Type B pancreatic cell (in vitro differentiated cells): ENCODE measurements around the gene TMCO6. TPM values are rescaled to one million over a fixed set of nuclear protein-coding genes. Genes with fewer than 3 reads are reported as not detected.
"Not testable (repeated sequence)": the region's sequence is repeated elsewhere in the genome, so short reads cannot be mapped to it uniquely, and the experiment has no call there.

Experiments used
- DNase-seq: peaks from one replicate; pipeline ENCODE4 v3.0.0; 2021; ENCODE audit warnings: mixed read lengths; ENCODE audit not compliant: unreplicated experiment; ENCODE audit errors: extremely low spot score
- H3K27ac Mint-ChIP-seq: 2 replicates; pipeline ENCODE4 v1.8.0; 2021; ENCODE audit warnings: mild to moderate bottlenecking, mixed read lengths
- H3K27me3 Mint-ChIP-seq: 2 replicates; pipeline ENCODE4 v1.8.0; 2021; ENCODE audit warnings: mixed read lengths
- H3K36me3 Mint-ChIP-seq: 2 replicates; pipeline ENCODE4 v1.8.0; 2021; ENCODE audit warnings: mixed read lengths
- H3K4me1 Mint-ChIP-seq: one replicate; pipeline ENCODE4 v1.8.0; 2021; ENCODE audit warnings: mixed read lengths; ENCODE audit not compliant: unreplicated experiment
- H3K4me3 Mint-ChIP-seq: 2 replicates; pipeline ENCODE4 v1.8.0; 2021; ENCODE audit warnings: mild to moderate bottlenecking, mixed read lengths
- H3K9me3 Mint-ChIP-seq: 2 replicates; pipeline ENCODE4 v1.8.0; 2021; ENCODE audit warnings: mixed read lengths
- total RNA-seq: library from RNA; stranded (reverse); gene quantifications from 2 replicates; pipeline ENCODE4 v1.2.1, GENCODE V29; 2021; ENCODE audit warnings: low replicate concordance
- TF ChIP-seq, protein P1 (sequence below): fragments of 200-600 bp; sonication (generic); conservative IDR thresholded peaks from 2 replicates; pipeline ENCODE4 v1.5.0; 2021; ENCODE audit warnings: antibody characterized with exemption, mild to moderate bottlenecking

The TMCO6 gene
- total RNA-seq, 1 donor from 2014 or later, result 29.4 TPM

DNA sequence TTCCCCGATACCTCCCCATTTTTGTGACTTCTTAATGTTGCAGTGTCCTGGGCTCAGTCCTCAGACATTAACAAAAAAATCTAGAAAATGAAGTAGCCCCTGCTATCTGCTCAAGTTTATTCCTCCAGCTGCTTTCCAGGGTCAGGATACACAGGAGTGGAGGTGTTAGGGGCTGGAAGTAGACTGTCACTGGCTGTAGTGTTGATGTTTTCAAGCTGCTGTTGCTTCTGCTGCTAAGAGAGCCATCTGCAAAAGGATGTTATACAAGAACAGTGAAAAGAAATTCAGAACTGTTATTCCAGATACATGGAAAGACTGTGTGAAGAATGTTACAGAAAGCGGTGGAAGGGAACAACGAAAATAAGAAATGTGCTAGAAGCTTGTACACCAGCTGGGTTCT is 16.9 kb upstream of the TMCO6 start:
- no peaks in the 10 kb centered on the region for H3K36me3 Mint-ChIP-seq
- TF ChIP-seq, protein P1, sequence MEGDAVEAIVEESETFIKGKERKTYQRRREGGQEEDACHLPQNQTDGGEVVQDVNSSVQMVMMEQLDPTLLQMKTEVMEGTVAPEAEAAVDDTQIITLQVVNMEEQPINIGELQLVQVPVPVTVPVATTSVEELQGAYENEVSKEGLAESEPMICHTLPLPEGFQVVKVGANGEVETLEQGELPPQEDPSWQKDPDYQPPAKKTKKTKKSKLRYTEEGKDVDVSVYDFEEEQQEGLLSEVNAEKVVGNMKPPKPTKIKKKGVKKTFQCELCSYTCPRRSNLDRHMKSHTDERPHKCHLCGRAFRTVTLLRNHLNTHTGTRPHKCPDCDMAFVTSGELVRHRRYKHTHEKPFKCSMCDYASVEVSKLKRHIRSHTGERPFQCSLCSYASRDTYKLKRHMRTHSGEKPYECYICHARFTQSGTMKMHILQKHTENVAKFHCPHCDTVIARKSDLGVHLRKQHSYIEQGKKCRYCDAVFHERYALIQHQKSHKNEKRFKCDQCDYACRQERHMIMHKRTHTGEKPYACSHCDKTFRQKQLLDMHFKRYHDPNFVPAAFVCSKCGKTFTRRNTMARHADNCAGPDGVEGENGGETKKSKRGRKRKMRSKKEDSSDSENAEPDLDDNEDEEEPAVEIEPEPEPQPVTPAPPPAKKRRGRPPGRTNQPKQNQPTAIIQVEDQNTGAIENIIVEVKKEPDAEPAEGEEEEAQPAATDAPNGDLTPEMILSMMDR, result no peak

DNA sequence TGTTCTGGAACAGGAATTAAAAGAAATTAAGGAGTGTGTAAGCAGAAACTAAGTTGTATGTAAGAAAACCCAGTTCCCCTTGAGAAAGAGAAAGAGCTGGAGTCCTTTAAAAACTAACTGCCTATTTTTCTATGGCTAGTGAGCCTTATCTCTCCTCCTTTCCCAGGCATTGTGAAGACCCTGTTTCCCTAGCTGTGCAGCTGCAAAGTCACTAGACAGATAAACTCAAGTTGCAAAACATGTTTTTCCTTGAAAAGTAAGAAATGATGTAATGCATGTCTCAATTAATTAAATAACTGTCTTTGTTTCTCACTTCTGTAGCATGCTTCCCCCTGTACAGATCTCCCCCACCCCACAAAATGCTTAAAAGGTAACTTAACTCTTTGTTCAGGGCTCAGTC is 16.2 kb upstream of the TMCO6 start:
- H3K36me3 Mint-ChIP-seq, H3K4me3 Mint-ChIP-seq, H3K4me1 Mint-ChIP-seq, H3K27ac Mint-ChIP-seq, H3K9me3 Mint-ChIP-seq: not testable (repeated sequence)
- H3K27me3 Mint-ChIP-seq, result peaks cover 29% of the 10 kb centered on the region
- DNase-seq, result peak; percentile 1

More for the DNA sequence above, 16.9 kb upstream of the TMCO6 start:
- peaks cover 5% of the 10 kb centered on the region for H3K9me3 Mint-ChIP-seq
- no peaks in the 10 kb centered on the region for H3K4me1 Mint-ChIP-seq
- peaks cover 29% of the 10 kb centered on the region for H3K27me3 Mint-ChIP-seq
- H3K4me3 Mint-ChIP-seq, result no peak overlapping the region
- H3K27ac Mint-ChIP-seq, result no peak overlapping the region
- DNase-seq, result peak; percentile 42

DNA sequence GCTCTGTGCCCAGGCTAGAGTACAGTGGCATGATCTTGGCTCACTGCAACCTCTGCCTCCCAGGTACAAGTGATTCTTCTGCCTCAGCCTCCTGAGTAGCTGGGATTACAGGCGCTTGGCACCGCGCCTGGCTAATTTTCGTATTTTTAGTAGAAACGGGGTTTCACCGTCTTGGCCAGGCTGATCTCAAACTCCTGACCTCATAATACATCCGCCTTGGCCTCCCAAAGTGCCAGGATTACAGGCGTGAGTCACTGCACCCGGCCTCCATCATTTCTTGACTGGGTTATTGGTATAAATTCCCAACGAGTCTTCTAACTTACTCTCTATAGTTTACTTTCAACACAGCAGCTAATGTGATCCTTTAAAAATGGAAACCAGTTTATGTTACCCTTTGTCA is 14.4 kb upstream of the TMCO6 start:
- not testable (repeated sequence) for H3K27ac Mint-ChIP-seq, H3K4me3 Mint-ChIP-seq, H3K36me3 Mint-ChIP-seq, H3K9me3 Mint-ChIP-seq, H3K4me1 Mint-ChIP-seq
- peaks cover 20% of the 10 kb centered on the region for H3K27me3 Mint-ChIP-seq
- DNase-seq, result peak; percentile 4

DNA sequence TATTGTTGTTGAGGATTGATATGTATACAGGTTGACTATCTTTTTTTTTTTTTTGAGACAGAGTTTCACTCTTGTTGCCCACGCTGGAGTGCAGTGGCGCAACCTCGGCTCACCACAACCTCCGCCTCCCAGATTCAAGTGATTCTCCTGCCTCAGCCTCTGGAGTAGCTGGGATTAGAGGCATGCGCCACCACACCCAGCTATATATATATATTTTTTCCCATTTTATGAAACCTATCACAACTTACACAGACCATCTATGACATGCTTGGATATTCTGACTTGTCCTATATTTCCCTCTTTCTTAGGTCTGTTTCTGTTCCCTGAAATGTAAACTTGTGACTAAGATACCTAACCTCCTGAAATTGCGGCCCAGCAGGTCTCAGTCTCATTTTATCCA is 11.3 kb upstream of the TMCO6 start:
- H3K27ac Mint-ChIP-seq, result no peak overlapping the region
- peaks cover 6% of the 10 kb centered on the region for H3K27me3 Mint-ChIP-seq
- TF ChIP-seq, protein P1, result no peak
- H3K4me3 Mint-ChIP-seq, result no peak overlapping the region
- DNase-seq, result no peak
- H3K36me3 Mint-ChIP-seq, result no peaks in the 10 kb centered on the region
- no peaks in the 10 kb centered on the region for H3K9me3 Mint-ChIP-seq
- no peaks in the 10 kb centered on the region for H3K4me1 Mint-ChIP-seq

DNA sequence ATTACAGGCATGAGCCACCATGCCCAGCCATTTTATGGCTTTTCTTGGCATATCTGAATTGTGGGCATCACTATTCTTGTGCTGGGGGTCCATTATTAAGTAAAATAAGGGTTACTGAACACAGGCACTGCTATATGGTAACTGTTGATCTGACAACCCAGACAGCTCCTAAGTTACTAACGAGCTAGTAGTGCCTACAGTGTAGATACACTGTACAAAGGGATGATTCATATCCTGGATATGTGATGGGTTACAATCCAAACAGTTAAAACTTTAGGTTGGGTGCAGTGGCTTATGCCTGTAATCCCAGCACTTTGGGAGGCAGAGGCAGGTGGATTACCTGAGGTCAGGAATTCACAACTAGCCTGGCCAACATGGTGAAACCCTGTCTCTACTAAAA is 10.5 kb upstream of the TMCO6 start:
- Mint-ChIP-seq H3K27ac (no peak overlapping the region), H3K27me3 (peaks cover 6% of the 10 kb centered on the region), H3K9me3 (no peaks in the 10 kb centered on the region), H3K4me1 (no peaks in the 10 kb centered on the region), H3K36me3 (no peaks in the 10 kb centered on the region), H3K4me3 (no peak overlapping the region)
- peak; percentile 7 for DNase-seq
- TF ChIP-seq, protein P1, result no peak

DNA sequence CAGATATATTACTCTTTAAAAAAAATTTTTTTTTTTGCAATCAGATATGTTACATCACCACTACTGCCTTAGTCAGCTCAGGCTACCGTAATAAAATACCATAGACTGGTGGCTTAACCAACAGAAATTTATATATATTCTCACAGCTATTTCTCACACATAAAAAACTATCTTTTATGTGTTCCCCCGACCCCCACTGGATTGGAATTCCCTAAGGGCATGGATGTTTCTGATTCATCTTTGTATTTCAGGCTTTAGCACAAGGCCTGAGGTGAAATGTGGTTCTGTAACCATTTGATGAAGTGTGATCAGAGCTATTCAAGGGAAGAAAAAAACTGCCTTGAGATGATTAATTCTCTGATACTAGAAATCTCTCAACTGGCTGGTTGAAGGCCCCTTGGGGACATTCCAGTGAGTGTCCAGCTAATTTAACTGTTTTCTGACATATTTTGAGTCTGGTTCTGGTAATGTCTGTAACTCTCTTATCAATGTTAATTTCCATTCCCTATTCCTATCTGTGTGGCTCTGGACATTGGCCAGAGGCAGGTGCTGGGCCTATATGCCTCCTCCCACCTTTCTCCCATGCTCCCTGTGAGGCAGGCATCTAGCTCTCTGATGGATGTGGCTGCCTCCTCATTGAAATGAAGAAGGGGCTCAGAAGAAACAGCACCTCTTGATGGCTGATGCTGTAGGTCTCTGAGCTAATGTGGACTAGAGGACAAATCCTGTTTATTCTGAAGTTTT is 8.8 kb upstream of the TMCO6 start:
- DNase-seq, result no peak
- peaks cover 1% of the 10 kb centered on the region for H3K27me3 Mint-ChIP-seq
- no peaks in the 10 kb centered on the region for H3K4me1 Mint-ChIP-seq
- no peaks in the 10 kb centered on the region for H3K9me3 Mint-ChIP-seq
- TF ChIP-seq, protein P1, result no peak
- H3K36me3 Mint-ChIP-seq, result no peaks in the 10 kb centered on the region
- H3K27ac Mint-ChIP-seq, result no peak overlapping the region
- H3K4me3 Mint-ChIP-seq, result no peak overlapping the region
